T-helper 2 cell (primary cell): ENCODE measurements around the gene SETBP1.

Experiments used
- DNase-seq, 5 experiments: peaks; one replicate each; pipeline versions ENCODE4 v3.0.0 to v3.0.0-alpha.2; 2012 to 2022
- total RNA-seq, 2 donors: gene quantifications; one replicate each; lab custom pipeline; 2026; lab: John Stamatoyannopoulos, UW

The SETBP1 gene
- 0 to 0.88 reads per million in 2 donors for total RNA-seq

DNA sequence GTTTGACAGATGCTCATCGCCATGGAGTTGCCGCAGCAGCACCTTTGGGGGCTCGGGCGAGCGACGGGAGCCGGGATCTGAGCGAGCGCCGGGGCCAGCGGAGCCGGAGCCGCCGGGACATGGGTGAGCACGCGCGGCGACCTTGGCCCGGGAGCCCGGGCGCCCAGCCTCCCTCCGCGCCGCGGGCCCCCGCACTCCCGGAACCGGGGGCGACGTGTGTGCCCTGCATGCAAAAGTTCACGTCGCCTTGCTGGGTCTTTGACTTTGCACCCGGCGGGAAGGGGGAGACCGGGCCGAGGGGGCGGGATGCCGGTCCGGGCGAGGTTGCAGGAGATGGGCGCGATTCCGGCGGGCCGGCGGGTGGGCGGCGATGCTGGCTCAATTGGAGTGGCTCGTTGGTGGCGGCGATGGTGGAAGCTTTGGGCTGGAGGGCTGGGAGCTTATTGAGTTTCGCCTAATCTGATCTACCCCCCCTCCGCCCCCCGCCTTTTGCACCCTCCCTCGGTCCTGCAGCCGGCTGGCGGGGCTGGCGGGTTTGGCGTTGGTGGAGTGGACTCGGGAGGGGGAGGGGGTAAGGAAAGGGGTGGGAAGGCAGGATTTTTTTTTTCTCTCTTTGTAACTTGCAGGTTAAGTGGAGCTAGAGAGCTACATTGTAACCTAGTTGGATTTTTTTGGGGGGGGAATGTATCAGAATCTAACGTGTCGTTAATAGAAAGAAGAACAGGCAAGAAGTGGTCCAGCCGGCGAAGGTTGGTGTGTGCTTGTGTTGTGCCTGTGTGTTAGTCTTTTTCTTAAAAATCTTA lies at the start of gene SETBP1:
Gene SETBP1, plus strand, starts transcription at position 616 of the 803 bp plus-strand sequence. CDS start 20,459 bp downstream, outside the sequence.
- peak in 3 of 5 experiments; percentile 5 to 45 (median 7) for DNase-seq

DNA sequence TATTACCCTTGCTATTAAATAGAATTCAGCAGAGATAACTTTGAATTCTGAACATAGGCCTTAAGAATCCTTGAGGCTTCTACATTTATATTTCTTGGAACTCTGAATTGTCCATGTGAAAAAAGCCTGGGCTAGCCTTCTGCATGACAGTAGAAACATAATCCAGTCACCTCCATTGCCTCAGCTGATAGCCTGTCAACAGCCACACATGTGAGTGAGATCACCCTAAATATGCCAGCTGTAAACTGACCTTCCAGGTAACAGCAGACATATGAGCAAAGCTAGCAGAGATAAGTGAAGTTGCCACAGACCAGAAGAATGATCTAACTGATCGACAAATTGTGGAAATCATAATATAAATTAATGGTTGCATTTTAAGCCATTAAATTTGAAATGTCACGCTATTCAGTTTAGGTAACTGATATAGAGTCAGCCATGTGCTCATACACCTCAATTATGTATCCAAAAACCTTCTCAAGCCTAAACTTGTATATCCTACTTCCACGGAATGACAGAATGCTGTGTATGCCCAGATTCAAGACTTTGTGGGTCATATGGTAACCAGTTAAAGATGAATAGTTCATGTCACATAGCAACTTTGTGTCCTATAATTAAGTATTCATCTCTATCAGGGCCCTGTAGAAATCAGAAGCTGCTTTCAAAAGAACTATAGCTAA lies 48.1 kb upstream of the SETBP1 start:
- no peak for DNase-seq

DNA sequence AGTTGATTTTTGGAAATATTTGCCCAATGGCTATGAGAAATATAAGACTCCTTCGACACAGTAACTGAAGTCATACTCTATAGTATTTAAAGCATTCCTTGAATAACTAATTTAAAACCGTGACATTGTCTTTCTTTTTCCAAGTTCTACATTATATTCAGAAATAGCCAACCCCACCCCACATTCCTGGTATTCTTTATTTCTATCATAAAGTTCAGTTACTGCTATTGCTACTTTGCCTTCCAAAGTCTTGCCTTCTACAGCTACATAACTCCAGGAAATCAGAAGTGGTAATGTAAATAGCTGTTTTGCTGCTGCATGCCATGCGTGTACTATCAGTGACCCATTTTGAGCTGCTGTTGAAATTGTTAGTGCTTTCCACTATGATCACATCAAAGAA lies 45.1 kb upstream of the SETBP1 start:
- no peak for DNase-seq

DNA sequence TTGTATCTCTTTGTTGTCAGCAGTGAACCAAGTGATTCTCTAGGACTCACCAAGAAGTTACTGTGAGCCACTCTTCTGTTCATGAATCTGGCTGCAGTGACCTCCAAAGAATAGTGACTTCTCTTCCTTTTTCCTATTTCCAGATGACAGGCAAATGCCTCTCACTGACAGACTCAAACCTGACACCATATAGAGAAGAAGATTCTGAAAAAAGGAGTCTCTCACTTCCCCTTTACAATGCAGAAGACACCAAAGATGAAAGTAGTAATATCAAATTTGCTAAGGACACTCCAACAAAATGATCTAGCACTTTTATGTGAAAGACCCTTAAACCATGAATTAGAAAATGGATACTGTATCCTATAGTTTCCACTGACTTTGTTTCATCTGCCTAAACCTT lies 44.4 kb upstream of the SETBP1 start:
- DNase-seq, result no peak

DNA sequence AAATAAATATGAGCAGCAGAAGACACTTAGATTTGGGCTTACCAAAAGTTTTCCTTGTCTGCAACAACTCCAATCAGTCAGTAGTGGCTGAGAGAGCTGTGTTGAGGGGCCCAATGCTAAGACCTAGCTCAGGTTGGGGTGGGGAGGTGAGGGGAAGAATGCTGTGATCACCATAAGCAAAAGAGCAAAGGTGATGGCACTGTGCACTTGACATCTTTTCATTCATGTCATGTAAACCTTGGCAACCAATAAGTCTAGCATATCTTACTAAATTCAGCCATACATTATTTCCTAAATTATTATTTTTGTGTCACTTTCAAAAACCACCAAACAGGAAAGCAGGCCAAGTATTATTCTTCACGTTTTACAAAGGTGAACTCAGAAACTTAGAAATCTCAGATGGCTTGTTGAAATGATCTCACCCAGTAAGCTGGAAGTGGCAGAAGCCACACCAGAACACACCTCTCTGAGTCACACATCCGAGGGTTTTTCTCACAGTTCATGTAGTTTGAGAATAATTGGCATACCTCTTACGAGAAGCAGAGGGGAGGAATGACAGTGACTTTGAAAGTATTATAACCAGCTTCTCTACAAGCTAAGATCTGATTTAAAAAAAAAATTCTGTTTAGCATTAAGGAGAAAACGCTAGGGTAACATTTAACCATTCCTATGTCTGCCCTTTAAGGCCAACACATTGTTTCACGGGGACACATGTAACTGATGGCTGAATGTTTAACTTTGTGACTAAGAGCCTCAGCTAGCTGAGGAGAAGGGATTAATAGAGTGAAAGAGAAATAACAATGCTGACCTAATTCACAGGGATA lies 43.3 kb upstream of the SETBP1 start:
- peak in 1 of 5 experiments; percentile 76 for DNase-seq

GRCh38 chr18:44638034-44638540 lies 42.6 kb upstream of the SETBP1 start:
- DNase-seq, result no peak

GRCh38 chr18:44638811-44639210 lies 41.9 kb upstream of the SETBP1 start:
- no peak for DNase-seq

DNA sequence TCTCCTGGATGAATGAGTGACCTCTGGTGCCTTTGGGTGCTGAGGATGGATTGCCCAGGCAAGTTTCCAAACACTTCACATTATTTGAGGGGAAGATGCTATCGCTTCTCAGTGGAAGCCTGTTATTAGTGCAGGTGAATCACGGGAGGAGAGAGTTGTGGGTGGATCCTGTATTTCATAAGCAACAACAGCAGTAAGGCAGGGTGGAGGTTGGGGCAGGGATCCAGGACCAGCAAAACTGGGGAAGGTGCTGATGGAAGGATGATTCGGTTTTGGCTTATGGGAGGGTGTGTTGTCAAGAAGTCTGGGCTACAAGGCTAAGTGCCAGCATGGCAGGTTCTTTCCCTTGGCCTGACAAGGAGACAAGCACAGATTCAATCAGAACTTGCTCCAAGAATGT lies 37.7 kb upstream of the SETBP1 start:
- DNase-seq, result no peak

GRCh38 chr18:44651478-44651877 lies 29.2 kb upstream of the SETBP1 start:
- DNase-seq, result no peak

DNA sequence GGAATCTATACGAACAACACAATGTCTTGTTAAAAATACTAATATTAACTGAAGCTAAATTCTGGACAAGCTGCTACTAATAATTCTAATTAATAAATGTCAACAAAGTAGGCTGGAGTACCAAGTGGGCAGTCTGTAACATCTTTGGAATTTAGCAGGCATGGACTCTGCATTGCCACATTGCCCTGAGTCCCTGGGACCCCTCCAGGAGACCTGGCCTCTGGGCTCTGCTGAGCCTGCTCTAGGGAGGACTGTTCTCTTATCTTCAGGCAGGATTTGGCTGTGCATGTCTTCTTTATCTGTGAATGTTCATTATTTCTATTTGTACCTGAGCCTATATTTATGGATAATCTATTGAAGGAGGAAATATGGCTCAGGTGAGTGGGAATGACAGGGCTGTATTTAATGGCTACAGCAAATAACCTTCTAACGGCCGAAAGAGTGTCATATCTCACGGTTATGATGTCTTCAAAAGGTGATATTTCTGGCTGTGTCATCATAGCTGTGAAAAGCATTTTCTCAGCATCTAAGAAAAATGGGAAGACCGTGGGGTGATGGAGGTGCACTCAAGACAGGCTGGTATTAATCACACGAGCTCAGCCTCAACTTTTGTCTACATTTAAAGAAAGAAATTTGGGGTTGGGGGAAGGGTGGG lies 28.6 kb upstream of the SETBP1 start:
- DNase-seq, result no peak

DNA sequence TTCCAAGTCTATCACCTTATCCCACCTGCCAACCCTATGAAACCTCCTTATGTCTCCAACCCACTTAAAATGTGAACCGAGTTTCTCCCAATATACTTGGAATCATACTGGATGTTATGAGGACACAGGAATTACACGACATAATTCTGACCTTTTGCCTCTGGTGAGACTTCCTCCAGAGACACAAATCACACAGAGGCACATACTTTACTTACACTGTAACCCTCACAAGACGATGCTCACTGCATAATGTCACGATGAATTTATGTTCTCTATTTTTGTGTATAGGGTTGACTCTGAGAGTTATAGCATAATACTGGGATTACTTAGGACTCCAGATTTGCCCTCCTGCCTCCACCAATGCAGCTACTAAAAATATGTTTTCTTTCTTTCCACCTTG lies 28.0 kb upstream of the SETBP1 start:
- DNase-seq, result no peak

GRCh38 chr18:44654573-44654972 lies 26.1 kb upstream of the SETBP1 start:
- DNase-seq, result no peak

DNA sequence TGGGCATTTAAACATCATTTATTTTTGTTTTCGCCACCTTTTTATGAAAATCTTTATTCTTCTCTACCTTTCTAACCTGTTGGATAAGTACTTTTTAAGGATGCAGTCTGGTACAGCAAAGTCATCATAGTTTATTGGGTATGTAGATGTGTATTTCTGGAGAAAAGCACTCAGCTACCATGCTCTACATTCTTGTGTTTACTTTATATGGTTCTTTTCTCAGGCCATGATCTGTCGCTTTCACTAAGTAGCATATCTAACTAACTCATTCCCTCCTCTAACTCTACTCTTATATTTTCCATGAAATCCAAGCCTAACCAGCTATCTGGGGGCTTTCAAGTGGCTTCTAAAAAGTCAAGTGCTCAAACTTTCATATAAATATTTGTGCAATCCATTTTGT lies 25.3 kb upstream of the SETBP1 start:
- DNase-seq, result no peak

- no peak for DNase-seq
Observed at GRCh38 chr18:44659771-44660170, 20.9 kb upstream of the SETBP1 start.

DNA sequence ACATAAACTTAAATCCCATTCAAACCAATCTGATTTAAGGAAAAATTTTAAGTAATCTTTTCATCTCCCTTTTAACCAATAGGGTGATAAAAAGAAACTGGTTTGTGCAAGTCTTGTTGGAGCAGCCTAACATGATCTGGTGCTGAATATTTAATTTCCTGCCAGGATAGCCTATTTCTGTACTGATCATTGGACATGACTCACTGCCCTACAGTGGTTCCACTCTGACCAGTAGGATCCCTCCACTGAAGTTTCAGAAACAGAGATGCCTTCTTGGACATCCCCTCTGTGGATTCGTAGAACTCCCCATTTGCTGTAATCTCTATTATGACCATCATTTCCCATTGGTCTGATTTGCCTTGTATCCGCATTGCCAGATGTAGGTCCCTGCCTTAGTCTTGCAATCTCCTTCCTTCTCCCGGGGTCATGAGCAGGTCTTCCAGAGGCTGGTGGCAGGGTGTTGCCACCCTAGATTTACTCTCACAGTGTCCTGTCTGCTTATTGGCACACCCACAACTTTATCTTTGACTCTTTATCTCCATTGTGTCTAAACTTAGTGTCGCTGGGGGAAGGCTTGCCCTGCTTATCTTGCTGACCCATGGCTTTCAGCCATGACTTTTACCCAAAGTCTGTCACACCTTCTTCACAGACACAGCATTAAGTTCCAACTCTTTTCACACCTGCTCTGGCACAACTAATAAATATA lies 12.3 kb upstream of the SETBP1 start:
- DNase-seq, result no peak

DNA sequence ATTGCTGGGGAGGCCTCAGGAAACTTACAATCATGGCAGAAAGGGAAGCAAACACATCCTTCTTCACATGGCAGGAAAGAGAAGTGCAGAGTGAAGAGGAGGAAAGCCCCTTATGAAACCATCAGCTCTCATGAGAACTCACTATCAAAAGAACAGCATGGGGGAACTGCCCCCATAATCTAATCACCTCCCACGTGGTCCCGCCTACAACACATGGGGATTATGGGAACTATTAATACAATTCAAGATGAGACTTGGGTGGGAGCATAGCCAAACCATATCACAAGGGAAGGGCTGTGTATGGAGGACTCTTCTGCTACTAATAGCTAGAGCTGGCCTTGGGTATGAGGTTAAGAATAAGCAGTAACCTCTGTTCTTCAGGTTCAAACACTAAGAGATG lies 8.8 kb upstream of the SETBP1 start:
- no peak for DNase-seq

- no peak for DNase-seq
Observed at GRCh38 chr18:44672506-44672905, 8.2 kb upstream of the SETBP1 start.

GRCh38 chr18:44673256-44673880 lies 7.3 kb upstream of the SETBP1 start:
- DNase-seq, result no peak

DNA sequence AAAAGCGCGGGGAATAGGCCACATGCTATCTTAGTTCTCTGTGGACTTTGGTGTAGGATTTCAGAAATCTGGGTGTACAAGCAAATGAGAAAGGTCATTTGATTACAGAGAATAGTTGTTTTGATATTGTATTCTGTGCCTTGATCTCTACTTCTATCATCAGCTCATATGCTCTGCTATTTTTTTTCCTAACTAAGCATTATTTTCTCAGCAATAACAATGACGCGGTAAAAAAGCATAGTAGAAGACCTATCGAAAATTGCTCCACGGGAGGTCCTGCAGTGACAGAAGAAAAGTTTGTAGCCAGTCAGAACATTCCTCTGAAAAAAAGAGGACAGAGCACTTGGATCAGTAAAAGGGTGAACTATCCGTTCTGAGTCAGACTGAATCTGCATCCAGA lies 2.8 kb upstream of the SETBP1 start:
- no peak for DNase-seq

- no peak for DNase-seq
Observed at GRCh38 chr18:44678725-44679055, 2.0 kb upstream of the SETBP1 start.
